Esophagus (tissue), 2 donors: ENCODE measurements around the gene IGF2. TPM values are rescaled to one million over a fixed set of nuclear protein-coding genes. Genes with fewer than 3 reads are reported as not detected.

Experiments used
- H3K27ac ChIP-seq, 2 donors: one replicate each; pipeline ENCODE4 v1.5.1; 2013; ENCODE audit warnings: low read depth in 2 of 2, mild to moderate bottlenecking in 2 of 2, inconsistent platforms in 1 of 2, low read length in 1 of 2, moderate library complexity in 1 of 2
- H3K27me3 ChIP-seq, 2 donors: one replicate each; pipeline ENCODE4 v1.6.1; 2013; ENCODE audit warnings: low read length in 2 of 2, control low read depth in 1 of 2, mild to moderate bottlenecking in 1 of 2; ENCODE audit not compliant: insufficient read depth in 2 of 2, control insufficient read depth in 1 of 2
- H3K36me3 ChIP-seq, 2 donors: one replicate each; pipeline ENCODE4 v1.6.1; 2013; ENCODE audit warnings: low read length in 1 of 2; ENCODE audit not compliant: control insufficient read depth in 2 of 2, insufficient read depth in 2 of 2
- H3K4me1 ChIP-seq, 2 donors: one replicate each; pipeline ENCODE4 v1.6.1; 2013; ENCODE audit warnings: low read length in 1 of 2; ENCODE audit not compliant: control insufficient read depth in 2 of 2, insufficient read depth in 2 of 2
- H3K4me3 ChIP-seq, 2 donors: one replicate each; pipeline ENCODE4 v1.5.1; 2013; ENCODE audit warnings: low read length in 2 of 2, mild to moderate bottlenecking in 2 of 2, low read depth in 1 of 2, moderate library complexity in 1 of 2
- H3K9me3 ChIP-seq, 2 donors: one replicate each; pipeline ENCODE4 v1.6.1; 2013; ENCODE audit warnings: mild to moderate bottlenecking in 2 of 2, low read depth in 1 of 2, low read length in 1 of 2, moderate library complexity in 1 of 2; ENCODE audit not compliant: control insufficient read depth in 2 of 2, insufficient read depth in 1 of 2
- WGBS, 2 donors: extraction: QIAGEN DNeasy Blood & Tissue Kit; methylation state at CpG; one replicate each; pipeline ENCODE4 v1.1.7; 2013; 5-methylcytosine and 5-hydroxymethylcytosine counted together
- polyA plus RNA-seq, 2 donors: library from polyadenylated mRNA; stranded (reverse); fragments of 200-250 nt; gene quantifications; one replicate each; pipeline ENCODE4 v1.2.3, GENCODE V29; 2013
- donor health status: healthy with polysubstance abuse.
- donor health status: Bipolar disorder and iron deficiency.

The IGF2 gene
- polyA plus RNA-seq, 2 donors = 2.4 to 3.2 TPM

- Histone ChIP-seq H3K9me3 (peaks cover 0 to 2% of the 10 kb centered on the region in 2 donors), H3K27ac (no peak overlapping the region), H3K27me3 (no peaks in the 10 kb centered on the region)
Measured at GRCh38 chr11:2121227-2122130, 17.7 kb downstream of the IGF2 start.

GRCh38 chr11:2120359-2121100 lies 18.7 kb downstream of the IGF2 start:
- Histone ChIP-seq H3K9me3 (peaks cover 6 to 9% of the 10 kb centered on the region in 2 donors), H3K4me1 (no peaks in the 10 kb centered on the region), H3K4me3 (no peak overlapping the region), H3K27ac (no peak overlapping the region), H3K27me3 (no peaks in the 10 kb centered on the region), H3K36me3 (no peaks in the 10 kb centered on the region)
- WGBS, 2 donors = 62 to 67% methylated on average over 19 to 23 of the region's 23 CpGs

More at GRCh38 chr11:2121227-2122130, 17.7 kb downstream of the IGF2 start:
- Histone ChIP-seq H3K36me3 (no peaks in the 10 kb centered on the region), H3K4me1 (no peaks in the 10 kb centered on the region), H3K4me3 (no peak overlapping the region)
- 74 to 75% methylated on average over 21 of the region's 21 CpGs for WGBS, 2 donors

GRCh38 chr11:2118677-2119076 lies 20.5 kb downstream of the IGF2 start:
- Histone ChIP-seq H3K4me1 (no peaks in the 10 kb centered on the region), H3K27me3 (no peaks in the 10 kb centered on the region), H3K27ac (no peak overlapping the region), H3K36me3 (no peaks in the 10 kb centered on the region), H3K4me3 (no peak overlapping the region), H3K9me3 (peaks cover 6 to 9% of the 10 kb centered on the region in 2 donors)
- WGBS, 2 donors = 52 to 61% methylated on average over 4 of the region's 4 CpGs

- Histone ChIP-seq H3K4me3 (no peak overlapping the region), H3K27ac (no peak overlapping the region), H3K27me3 (no peaks in the 10 kb centered on the region), H3K36me3 (no peaks in the 10 kb centered on the region), H3K9me3 (peaks cover 6 to 9% of the 10 kb centered on the region in 2 donors), H3K4me1 (no peaks in the 10 kb centered on the region)
- WGBS, 2 donors = 85 to 87% methylated on average over 1 of the region's 1 CpG
Measured at GRCh38 chr11:2116680-2117079, 22.5 kb downstream of the IGF2 start.

- Histone ChIP-seq H3K36me3 (no peaks in the 10 kb centered on the region), H3K27me3 (no peaks in the 10 kb centered on the region), H3K4me1 (no peaks in the 10 kb centered on the region), H3K4me3 (no peak overlapping the region), H3K27ac (no peak overlapping the region), H3K9me3 (peaks cover 6 to 9% of the 10 kb centered on the region in 2 donors)
- WGBS, 2 donors = 96% methylated on average over 9 to 12 of the region's 12 CpGs
Measured at GRCh38 chr11:2115308-2115707, 23.9 kb downstream of the IGF2 start.

GRCh38 chr11:2114430-2115241 lies 24.6 kb downstream of the IGF2 start:
- H3K9me3 ChIP-seq = peaks cover 6 to 10% of the 10 kb centered on the region in 2 donors
- H3K36me3 ChIP-seq = no peaks in the 10 kb centered on the region
- no peak overlapping the region for H3K4me3 ChIP-seq
- no peaks in the 10 kb centered on the region for H3K27me3 ChIP-seq
- H3K4me1 ChIP-seq = no peaks in the 10 kb centered on the region
- 86 to 87% methylated on average over 32 of the region's 32 CpGs for WGBS, 2 donors
- H3K27ac ChIP-seq = no peak overlapping the region

GRCh38 chr11:2113776-2114175 lies 25.4 kb downstream of the IGF2 start:
- 85 to 92% methylated on average over 11 of the region's 11 CpGs for WGBS, 2 donors
- H3K27ac ChIP-seq = no peak overlapping the region
- no peaks in the 10 kb centered on the region for H3K36me3 ChIP-seq
- H3K4me1 ChIP-seq = no peaks in the 10 kb centered on the region
- peaks cover 6 to 12% of the 10 kb centered on the region in 2 donors for H3K9me3 ChIP-seq
- H3K4me3 ChIP-seq = no peak overlapping the region
- H3K27me3 ChIP-seq = no peaks in the 10 kb centered on the region

GRCh38 chr11:2110521-2110920 lies 28.7 kb downstream of the IGF2 start:
- Histone ChIP-seq H3K36me3 (no peaks in the 10 kb centered on the region), H3K9me3 (peaks cover 0 to 6% of the 10 kb centered on the region in 2 donors), H3K4me3 (no peak overlapping the region), H3K27me3 (no peaks in the 10 kb centered on the region), H3K4me1 (no peaks in the 10 kb centered on the region), H3K27ac (no peak overlapping the region)
- WGBS, 2 donors = 87 to 88% methylated on average over 12 of the region's 12 CpGs

GRCh38 chr11:2109541-2110019 lies 29.6 kb downstream of the IGF2 start:
- no peaks in the 10 kb centered on the region for H3K36me3 ChIP-seq
- peaks cover 0 to 6% of the 10 kb centered on the region in 2 donors for H3K9me3 ChIP-seq
- no peaks in the 10 kb centered on the region for H3K4me1 ChIP-seq
- no peak overlapping the region for H3K4me3 ChIP-seq
- WGBS, 2 donors = 51 to 57% methylated on average over 14 of the region's 14 CpGs
- H3K27ac ChIP-seq = no peak overlapping the region
- H3K27me3 ChIP-seq = no peaks in the 10 kb centered on the region
